Measurements from ENCODE around the gene TTC6.

The TTC6 gene

DNA sequence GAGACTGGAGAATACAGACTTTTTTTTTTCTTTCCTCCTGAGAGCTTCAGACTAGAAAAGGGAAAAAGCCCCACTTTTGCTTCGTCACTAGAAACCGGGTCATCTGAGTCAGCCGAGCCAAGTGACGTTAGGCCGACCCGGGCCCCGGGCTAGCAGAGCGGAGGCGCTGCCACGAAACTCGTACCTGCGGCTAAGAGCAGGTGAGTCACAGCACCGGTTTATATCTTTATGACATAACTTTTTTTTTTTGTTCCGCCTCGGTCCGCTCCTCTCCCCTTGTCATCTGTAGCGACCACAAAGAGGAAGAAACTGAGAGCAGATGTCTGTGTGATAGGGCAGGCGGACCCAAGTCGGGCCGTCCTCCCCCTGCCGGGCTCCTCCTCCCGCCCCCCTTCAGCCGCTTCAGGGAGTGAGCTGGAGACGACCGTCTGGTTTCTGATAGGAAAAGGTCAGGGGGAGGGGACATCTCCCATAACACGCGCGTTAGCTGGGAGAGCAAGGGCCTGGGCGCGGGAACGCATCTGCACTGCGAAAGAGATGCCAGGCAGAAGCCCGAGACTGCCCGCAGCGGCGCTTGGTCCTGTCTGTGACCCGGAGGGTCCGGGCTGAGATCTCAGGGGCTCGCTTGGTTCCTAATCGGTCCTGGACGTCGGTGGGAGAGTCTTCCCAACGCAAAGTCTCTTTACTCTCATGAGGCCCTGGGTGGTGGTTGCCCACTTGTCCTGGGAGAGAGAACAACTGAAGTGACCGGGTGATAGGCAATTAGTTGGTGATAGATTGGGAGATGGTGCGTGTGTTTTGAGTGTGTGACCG lies 586 bp downstream of the TTC6 start:
- DNase-seq (ENCODE audit: insufficient read length, low spot score) (peak; percentile 58), FAIRE-seq (no peak)

- no peak for FAIRE-seq
These were observed 1.5 kb downstream of the TTC6 start for GRCh38 chr14:37596790-37597472.

DNA sequence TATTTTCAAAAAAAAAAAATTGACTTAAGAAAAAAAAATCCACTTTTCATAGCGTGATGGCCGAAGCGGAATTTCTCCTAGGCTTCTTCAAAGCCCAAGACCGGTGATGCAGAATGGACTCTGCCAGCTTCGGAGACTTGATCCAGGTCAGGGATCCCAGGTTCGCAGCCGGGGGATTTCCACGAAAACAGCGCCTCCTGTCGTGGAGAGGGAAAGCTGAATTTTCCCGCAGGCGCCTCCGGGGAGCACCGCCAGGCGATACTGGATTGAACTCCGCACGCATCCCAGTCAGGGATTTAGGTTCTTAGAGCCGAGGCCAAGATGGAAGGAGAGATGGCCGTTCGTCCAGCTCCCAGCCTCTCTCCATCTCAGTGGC lies 2.1 kb downstream of the TTC6 start:
- no peak for FAIRE-seq

More at GRCh38 chr14:37596790-37597472, 1.5 kb downstream of the TTC6 start:
- no peak for DNase-seq (ENCODE audit: insufficient read length, low spot score)

GRCh38 chr14:37597914-37598746 lies 2.7 kb downstream of the TTC6 start:
- DNase-seq (ENCODE audit: insufficient read length, low spot score) = no peak
- no peak for FAIRE-seq

More for the DNA sequence above, 2.1 kb downstream of the TTC6 start:
- DNase-seq (ENCODE audit: insufficient read length, low spot score) = no peak

- FAIRE-seq (no peak), DNase-seq (ENCODE audit: insufficient read length, low spot score) (no peak)
These were observed 3.5 kb downstream of the TTC6 start for GRCh38 chr14:37598747-37599506.

DNA sequence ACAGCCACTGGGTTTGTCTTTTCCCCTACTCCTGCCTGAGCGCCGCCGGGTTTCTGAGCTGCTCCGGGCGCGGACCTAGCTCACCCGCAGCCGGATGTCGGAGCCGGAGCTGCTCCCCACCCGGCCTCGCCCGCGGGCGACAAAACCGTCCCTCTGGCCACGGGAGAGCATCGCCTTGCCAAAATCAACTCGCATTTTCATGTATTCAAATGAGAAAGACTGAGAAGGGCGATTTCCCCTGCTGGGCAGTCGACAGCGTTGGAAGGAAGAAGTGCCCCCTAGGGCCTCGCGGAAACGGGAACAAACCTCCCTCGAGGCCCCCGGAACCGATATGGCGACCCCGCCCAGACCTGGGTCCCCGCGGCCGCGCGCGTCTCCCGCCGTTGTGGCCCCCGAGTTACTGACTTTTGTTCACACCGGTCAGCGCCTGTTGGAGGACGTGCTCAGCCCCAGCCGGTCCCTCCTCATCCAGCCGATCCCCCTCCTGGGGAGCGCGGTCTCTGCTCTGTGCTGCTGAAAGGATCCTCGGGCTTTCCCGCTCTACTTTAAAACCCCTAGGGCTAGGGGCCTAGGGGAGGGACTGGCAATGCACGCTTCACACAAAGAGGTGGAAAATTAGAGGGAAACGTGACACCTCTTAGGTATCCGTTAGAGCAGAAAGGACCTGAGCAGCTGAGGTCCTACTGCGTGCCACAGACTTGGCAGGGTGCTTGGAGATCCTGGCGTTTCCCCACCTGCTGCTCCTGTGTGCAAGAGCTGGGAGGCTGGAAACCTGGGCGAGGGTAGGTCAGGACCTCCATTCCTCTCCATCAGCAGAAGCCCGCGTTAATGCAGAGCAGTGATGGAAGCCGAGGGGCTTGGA lies 4.3 kb downstream of the TTC6 start:
- FAIRE-seq (no peak), DNase-seq (ENCODE audit: insufficient read length, low spot score) (no peak)

DNA sequence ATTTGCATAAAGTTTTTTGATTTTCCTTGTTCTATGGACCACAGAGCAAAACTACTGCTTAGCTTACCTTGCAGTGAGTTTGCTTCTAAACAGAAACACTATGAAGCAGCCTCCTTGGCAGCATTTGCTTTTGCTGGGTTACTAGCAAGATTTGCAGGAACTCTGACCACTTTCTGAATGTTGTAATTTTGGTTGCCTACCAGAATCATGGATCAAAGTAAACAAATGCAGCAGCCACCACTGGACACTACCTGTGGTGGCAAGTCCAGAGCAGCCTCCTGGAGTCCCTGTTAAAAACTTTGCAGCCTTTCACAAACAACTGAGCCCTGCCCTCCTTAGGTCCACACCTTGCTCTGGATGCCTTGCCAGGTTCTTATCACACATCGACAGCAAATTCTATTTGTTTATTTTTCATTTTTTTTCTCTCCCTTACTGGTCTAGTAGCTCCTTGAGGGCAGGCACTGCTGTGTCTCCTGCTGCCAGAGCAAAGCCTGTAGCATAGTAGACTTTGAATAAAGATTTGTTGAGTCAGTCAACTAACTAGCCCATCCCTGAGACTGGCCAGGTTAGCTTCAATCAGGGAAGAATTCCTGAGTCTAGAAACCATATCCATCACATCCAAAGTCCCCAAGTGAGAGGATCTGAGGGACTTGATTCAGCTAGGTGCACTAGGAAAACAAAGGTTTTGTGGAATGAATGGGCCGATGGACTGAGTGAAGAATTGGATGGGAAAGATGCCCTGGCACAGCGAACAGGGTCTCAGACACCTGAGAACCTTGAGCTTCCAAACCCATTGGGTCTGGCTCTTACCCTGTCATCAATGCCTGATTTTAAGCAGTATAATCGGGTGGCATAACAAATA lies 5.7 kb downstream of the TTC6 start:
- DNase-seq (ENCODE audit: insufficient read length, low spot score) = no peak
- no peak for FAIRE-seq

- FAIRE-seq (no peak), DNase-seq (ENCODE audit: insufficient read length, low spot score) (no peak)
These were observed 6.4 kb downstream of the TTC6 start for GRCh38 chr14:37601865-37602264.

DNA sequence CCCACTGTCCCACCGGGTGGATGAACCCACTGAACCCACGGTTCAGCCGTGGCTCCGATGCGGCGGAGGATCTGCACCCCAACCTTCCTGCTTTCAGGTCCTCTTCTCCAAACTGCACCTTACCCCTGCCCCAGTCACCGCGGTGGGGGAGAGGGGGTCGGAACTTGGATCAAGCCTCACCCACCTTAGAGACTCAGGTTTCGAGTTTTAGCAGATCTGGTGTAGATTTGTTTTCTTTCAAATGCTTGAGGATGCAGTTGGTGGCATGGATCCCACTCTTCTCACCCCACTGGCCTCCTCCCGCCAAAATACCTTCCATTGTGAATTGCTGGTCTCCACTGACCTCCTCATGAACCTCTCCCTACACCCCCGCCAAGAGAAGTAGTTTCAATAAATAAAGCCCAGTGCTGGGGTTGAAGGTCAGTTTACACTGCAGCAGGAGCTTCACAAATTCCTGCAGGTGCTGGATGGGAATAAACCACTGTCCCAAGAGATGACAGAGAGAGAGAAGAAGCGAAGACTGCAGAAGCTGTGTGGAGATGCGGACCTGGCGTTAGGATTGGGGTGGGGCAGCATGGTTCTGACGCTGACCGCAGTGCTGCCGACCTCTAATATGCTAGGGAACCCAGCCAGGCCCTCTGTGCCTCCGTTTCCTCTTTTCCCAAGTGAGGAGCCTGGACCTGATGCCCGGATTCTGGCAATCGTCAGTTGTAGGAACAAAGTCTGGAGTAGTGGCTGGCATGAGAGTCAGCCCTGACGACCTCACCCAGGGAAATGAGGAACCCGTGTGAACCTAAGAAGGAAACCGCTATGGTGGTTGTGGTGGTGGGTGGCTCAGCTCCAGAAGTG lies 7.4 kb downstream of the TTC6 start:
- DNase-seq (ENCODE audit: insufficient read length, low spot score) = no peak
- no peak for FAIRE-seq

- DNase-seq (ENCODE audit: insufficient read length, low spot score) (no peak), FAIRE-seq (no peak)
These were observed 8.3 kb downstream of the TTC6 start for GRCh38 chr14:37603688-37604251.

DNA sequence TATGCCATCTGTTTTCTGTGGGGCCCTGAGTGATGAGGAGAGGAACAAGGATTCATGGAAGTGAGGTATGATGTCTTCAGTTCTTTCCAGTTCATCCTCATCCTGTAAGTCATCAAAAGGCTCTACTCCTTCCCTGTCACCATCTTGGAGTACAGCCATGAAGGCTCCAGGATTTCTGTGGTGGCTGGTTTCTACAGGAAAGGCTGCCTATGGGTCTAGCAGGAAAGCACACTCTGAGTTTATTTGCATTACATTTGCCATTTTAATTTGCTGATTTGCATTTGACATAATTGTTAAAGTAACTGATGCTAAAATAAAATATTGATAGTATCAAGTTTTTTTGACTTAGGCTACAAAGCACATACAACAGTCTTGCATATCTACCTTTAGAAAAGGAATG lies 11.2 kb downstream of the TTC6 start:
- FAIRE-seq (no peak), DNase-seq (ENCODE audit: insufficient read length, low spot score) (no peak)

GRCh38 chr14:37608649-37609048 lies 13.2 kb downstream of the TTC6 start:
- DNase-seq (ENCODE audit: insufficient read length, low spot score) (no peak), FAIRE-seq (no peak)

- no peak for FAIRE-seq
- no peak for DNase-seq (ENCODE audit: insufficient read length, low spot score)
These were observed 15.6 kb downstream of the TTC6 start for GRCh38 chr14:37610945-37611523.

DNA sequence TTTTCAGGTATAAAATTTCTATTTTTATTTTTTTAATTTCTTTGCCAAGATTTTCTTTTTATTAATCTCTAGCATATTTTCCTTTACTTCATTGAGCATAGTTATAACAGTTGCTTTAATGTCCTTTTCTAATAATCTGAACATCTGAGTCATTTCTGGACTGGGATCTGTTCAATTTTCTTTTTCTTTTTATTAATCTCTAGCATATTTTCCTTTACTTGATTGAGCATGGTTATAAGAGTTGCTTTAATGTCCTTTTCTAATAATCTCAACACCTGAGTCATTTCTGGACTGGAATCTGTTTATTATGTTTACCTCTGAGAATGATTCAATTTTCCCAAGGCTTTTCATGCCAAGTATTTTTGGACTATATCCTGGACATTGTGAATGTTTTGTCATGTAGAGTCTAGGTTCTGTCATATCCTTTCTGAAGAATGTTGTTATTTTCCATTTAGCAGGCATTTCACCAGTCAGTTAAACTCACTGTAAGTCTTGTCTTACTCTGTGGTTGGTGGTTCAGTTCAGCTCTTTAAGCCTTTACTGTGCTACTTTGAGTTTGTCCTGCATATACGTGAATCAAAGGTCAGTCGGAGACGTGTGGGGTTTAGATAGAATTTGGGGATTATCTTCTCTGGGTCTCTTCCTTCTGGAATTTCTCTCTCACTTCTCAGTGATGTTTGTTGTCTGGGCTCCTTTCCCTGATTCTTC lies 20.3 kb downstream of the TTC6 start:
- DNase-seq (ENCODE audit: insufficient read length, low spot score) = no peak
- no peak for FAIRE-seq

- DNase-seq (ENCODE audit: insufficient read length, low spot score) = no peak
- no peak for FAIRE-seq
These were observed 21.4 kb downstream of the TTC6 start for GRCh38 chr14:37616853-37617252.

GRCh38 chr14:37617864-37618365 lies 22.5 kb downstream of the TTC6 start:
- FAIRE-seq (no peak), DNase-seq (ENCODE audit: insufficient read length, low spot score) (no peak)
